Measurements from ENCODE around the gene MRPL14.

DNA sequence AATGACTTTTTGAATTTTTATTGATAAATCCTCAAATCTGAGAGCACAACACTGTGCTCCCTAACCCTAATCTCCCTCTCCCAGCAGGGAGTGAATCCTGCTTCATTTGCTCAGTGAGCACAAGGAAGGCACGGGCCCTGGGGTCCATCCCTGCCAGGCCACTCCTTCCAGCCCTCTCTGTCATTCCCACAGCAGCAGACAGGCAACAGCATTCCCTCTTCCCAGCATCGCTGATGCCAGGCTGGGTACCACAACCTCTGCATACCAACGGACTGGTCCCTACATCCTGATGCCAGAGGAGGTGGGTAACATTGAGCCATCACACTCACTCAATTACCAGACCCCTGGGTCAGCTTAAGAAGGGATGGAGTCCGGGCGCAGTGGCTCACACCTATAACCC is 34.2 kb downstream of the MRPL14 start:
- TF ChIP-seq EZH2 (IDR thresholded peaks at IDR 0.05; ENCODE audit: low read depth, unreplicated experiment) (no peak), JUNB (IDR thresholded peaks at IDR 0.05; ENCODE audit: unreplicated experiment) (no peak), POLR2AphosphoS5 (IDR thresholded peaks at IDR 0.05; ENCODE audit: low read depth) (no peak), NANOG (IDR thresholded peaks at IDR 0.05; ENCODE audit: borderline replicate concordance) (no peak), EZH2phosphoT487 (IDR thresholded peaks at IDR 0.05; ENCODE audit: unreplicated experiment) (no peak), CREB1 (CRISPR knock-in tag; IDR thresholded peaks at IDR 0.05; ENCODE audit: low read depth) (no peak), STAT1 (IDR thresholded peaks at IDR 0.05; ENCODE audit: unreplicated experiment) (no peak), ZNF331 (CRISPR knock-in tag; IDR thresholded peaks at IDR 0.05; ENCODE audit: low read depth) (no peak)
- TF ChIP-seq, protein P1, sequence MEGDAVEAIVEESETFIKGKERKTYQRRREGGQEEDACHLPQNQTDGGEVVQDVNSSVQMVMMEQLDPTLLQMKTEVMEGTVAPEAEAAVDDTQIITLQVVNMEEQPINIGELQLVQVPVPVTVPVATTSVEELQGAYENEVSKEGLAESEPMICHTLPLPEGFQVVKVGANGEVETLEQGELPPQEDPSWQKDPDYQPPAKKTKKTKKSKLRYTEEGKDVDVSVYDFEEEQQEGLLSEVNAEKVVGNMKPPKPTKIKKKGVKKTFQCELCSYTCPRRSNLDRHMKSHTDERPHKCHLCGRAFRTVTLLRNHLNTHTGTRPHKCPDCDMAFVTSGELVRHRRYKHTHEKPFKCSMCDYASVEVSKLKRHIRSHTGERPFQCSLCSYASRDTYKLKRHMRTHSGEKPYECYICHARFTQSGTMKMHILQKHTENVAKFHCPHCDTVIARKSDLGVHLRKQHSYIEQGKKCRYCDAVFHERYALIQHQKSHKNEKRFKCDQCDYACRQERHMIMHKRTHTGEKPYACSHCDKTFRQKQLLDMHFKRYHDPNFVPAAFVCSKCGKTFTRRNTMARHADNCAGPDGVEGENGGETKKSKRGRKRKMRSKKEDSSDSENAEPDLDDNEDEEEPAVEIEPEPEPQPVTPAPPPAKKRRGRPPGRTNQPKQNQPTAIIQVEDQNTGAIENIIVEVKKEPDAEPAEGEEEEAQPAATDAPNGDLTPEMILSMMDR (conservative IDR thresholded peaks at IDR 0.05; ENCODE audit: low read depth in 2 of 2): no peak
- TF ChIP-seq, protein P2, sequence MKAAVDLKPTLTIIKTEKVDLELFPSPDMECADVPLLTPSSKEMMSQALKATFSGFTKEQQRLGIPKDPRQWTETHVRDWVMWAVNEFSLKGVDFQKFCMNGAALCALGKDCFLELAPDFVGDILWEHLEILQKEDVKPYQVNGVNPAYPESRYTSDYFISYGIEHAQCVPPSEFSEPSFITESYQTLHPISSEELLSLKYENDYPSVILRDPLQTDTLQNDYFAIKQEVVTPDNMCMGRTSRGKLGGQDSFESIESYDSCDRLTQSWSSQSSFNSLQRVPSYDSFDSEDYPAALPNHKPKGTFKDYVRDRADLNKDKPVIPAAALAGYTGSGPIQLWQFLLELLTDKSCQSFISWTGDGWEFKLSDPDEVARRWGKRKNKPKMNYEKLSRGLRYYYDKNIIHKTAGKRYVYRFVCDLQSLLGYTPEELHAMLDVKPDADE (IDR thresholded peaks at IDR 0.05): no peak
- TF ChIP-seq, protein P3, sequence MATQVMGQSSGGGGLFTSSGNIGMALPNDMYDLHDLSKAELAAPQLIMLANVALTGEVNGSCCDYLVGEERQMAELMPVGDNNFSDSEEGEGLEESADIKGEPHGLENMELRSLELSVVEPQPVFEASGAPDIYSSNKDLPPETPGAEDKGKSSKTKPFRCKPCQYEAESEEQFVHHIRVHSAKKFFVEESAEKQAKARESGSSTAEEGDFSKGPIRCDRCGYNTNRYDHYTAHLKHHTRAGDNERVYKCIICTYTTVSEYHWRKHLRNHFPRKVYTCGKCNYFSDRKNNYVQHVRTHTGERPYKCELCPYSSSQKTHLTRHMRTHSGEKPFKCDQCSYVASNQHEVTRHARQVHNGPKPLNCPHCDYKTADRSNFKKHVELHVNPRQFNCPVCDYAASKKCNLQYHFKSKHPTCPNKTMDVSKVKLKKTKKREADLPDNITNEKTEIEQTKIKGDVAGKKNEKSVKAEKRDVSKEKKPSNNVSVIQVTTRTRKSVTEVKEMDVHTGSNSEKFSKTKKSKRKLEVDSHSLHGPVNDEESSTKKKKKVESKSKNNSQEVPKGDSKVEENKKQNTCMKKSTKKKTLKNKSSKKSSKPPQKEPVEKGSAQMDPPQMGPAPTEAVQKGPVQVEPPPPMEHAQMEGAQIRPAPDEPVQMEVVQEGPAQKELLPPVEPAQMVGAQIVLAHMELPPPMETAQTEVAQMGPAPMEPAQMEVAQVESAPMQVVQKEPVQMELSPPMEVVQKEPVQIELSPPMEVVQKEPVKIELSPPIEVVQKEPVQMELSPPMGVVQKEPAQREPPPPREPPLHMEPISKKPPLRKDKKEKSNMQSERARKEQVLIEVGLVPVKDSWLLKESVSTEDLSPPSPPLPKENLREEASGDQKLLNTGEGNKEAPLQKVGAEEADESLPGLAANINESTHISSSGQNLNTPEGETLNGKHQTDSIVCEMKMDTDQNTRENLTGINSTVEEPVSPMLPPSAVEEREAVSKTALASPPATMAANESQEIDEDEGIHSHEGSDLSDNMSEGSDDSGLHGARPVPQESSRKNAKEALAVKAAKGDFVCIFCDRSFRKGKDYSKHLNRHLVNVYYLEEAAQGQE (IDR thresholded peaks at IDR 0.05; ENCODE audit: unreplicated experiment): no peak
- TF ChIP-seq, protein P4, sequence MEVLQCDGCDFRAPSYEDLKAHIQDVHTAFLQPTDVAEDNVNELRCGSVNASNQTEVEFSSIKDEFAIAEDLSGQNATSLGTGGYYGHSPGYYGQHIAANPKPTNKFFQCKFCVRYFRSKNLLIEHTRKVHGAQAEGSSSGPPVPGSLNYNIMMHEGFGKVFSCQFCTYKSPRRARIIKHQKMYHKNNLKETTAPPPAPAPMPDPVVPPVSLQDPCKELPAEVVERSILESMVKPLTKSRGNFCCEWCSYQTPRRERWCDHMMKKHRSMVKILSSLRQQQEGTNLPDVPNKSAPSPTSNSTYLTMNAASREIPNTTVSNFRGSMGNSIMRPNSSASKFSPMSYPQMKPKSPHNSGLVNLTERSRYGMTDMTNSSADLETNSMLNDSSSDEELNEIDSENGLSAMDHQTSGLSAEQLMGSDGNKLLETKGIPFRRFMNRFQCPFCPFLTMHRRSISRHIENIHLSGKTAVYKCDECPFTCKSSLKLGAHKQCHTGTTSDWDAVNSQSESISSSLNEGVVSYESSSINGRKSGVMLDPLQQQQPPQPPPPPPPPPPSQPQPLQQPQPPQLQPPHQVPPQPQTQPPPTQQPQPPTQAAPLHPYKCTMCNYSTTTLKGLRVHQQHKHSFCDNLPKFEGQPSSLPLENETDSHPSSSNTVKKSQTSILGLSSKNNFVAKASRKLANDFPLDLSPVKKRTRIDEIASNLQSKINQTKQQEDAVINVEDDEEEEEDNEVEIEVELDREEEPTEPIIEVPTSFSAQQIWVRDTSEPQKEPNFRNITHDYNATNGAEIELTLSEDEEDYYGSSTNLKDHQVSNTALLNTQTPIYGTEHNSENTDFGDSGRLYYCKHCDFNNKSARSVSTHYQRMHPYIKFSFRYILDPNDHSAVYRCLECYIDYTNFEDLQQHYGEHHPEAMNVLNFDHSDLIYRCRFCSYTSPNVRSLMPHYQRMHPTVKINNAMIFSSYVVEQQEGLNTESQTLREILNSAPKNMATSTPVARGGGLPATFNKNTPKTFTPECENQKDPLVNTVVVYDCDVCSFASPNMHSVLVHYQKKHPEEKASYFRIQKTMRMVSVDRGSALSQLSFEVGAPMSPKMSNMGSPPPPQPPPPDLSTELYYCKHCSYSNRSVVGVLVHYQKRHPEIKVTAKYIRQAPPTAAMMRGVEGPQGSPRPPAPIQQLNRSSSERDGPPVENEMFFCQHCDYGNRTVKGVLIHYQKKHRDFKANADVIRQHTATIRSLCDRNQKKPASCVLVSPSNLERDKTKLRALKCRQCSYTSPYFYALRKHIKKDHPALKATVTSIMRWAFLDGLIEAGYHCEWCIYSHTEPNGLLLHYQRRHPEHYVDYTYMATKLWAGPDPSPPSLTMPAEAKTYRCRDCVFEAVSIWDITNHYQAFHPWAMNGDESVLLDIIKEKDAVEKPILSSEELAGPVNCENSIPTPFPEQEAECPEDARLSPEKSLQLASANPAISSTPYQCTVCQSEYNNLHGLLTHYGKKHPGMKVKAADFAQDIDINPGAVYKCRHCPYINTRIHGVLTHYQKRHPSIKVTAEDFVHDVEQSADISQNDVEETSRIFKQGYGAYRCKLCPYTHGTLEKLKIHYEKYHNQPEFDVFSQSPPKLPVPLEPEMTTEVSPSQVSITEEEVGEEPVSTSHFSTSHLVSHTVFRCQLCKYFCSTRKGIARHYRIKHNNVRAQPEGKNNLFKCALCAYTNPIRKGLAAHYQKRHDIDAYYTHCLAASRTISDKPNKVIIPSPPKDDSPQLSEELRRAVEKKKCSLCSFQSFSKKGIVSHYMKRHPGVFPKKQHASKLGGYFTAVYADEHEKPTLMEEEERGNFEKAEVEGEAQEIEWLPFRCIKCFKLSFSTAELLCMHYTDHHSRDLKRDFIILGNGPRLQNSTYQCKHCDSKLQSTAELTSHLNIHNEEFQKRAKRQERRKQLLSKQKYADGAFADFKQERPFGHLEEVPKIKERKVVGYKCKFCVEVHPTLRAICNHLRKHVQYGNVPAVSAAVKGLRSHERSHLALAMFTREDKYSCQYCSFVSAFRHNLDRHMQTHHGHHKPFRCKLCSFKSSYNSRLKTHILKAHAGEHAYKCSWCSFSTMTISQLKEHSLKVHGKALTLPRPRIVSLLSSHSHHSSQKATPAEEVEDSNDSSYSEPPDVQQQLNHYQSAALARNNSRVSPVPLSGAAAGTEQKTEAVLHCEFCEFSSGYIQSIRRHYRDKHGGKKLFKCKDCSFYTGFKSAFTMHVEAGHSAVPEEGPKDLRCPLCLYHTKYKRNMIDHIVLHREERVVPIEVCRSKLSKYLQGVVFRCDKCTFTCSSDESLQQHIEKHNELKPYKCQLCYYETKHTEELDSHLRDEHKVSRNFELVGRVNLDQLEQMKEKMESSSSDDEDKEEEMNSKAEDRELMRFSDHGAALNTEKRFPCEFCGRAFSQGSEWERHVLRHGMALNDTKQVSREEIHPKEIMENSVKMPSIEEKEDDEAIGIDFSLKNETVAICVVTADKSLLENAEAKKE (CRISPR knock-in tag; IDR thresholded peaks at IDR 0.05): no peak

Measured in GM23338 (cell line).